Keratinocyte (primary cell): ENCODE data around the gene SLC12A5. TPM values are rescaled to one million over a fixed set of nuclear protein-coding genes. Genes with fewer than 3 reads are reported as not detected.
A peak's percentile ranks its signal among the peaks of the same experiment; 100 is the strongest.

Experiments
- DNase-seq: peaks from one replicate; pipeline ENCODE4 v3.0.0-alpha.2; 2011; ENCODE audit warnings: low read depth, missing footprints, low spot score
- FAIRE-seq: peaks from 2 replicates; lab custom pipeline; 2011; peaks lifted over from hg19 to GRCh38; lab: Jason Lieb, UNC
- H2AFZ ChIP-seq: 2 replicates; pipeline ENCODE4 v1.6.0; 2012; ENCODE audit warnings: low read length, control low read depth, inconsistent platforms; ENCODE audit not compliant: control insufficient read depth
- H3K27ac ChIP-seq: 2 replicates; pipeline ENCODE4 v1.5.1; 2011; ENCODE audit warnings: low read length; ENCODE audit not compliant: control insufficient read depth, insufficient read depth
- H3K27me3 ChIP-seq: 3 replicates; pipeline ENCODE4 v1.6.0; 2011; ENCODE audit warnings: low read length; ENCODE audit not compliant: control insufficient read depth, insufficient read depth; ENCODE audit errors: extremely low read depth
- H3K36me3 ChIP-seq, 2 experiments: 2 replicates in 1 of 2; 3 replicates in 1 of 2; pipeline ENCODE4 v1.5.1; 2011; ENCODE audit warnings: low read length in 2 of 2, mild to moderate bottlenecking in 1 of 2; ENCODE audit not compliant: control insufficient read depth in 2 of 2, insufficient read depth in 2 of 2; ENCODE audit errors: extremely low read depth in 1 of 2
- H3K4me1 ChIP-seq: 3 replicates; pipeline ENCODE4 v1.5.1; 2011; ENCODE audit warnings: low read length; ENCODE audit not compliant: control insufficient read depth, insufficient read depth; ENCODE audit errors: extremely low read depth
- H3K4me2 ChIP-seq: 3 replicates; pipeline ENCODE4 v1.6.0; 2011; ENCODE audit warnings: low read depth, low read length; ENCODE audit not compliant: control insufficient read depth, insufficient read depth; ENCODE audit errors: extremely low read depth
- H3K4me3 ChIP-seq, 3 experiments: fragments of 200-600 bp in 1 of 3; sonication (generic) in 1 of 3; 2 replicates in 2 of 3; 3 replicates in 1 of 3; pipeline ENCODE4 v1.5.1; 2011 to 2016; ENCODE audit warnings: low read length in 3 of 3, mild to moderate bottlenecking in 3 of 3, control low read depth in 2 of 3, inconsistent platforms in 1 of 3, low read depth in 1 of 3, mixed read lengths in 1 of 3, mixed run types in 1 of 3, moderate library complexity in 1 of 3; ENCODE audit not compliant: control insufficient read depth in 2 of 3, insufficient read depth in 2 of 3; ENCODE audit errors: extremely low read depth in 1 of 3
- H3K79me2 ChIP-seq: 2 replicates; pipeline ENCODE4 v1.6.0; 2012; ENCODE audit warnings: low read length; ENCODE audit not compliant: control insufficient read depth, insufficient read depth
- H3K9ac ChIP-seq: 3 replicates; pipeline ENCODE4 v1.6.0; 2011; ENCODE audit warnings: low read length; ENCODE audit not compliant: control insufficient read depth, insufficient read depth; ENCODE audit errors: extremely low read depth
- H3K9me1 ChIP-seq: 3 replicates; pipeline ENCODE4 v1.6.0; 2011; ENCODE audit warnings: low read length; ENCODE audit not compliant: control insufficient read depth, insufficient read depth; ENCODE audit errors: extremely low read depth
- H3K9me3 ChIP-seq: 2 replicates; pipeline ENCODE4 v1.5.1; 2012; ENCODE audit warnings: low read depth, low read length; ENCODE audit not compliant: control insufficient read depth
- H4K20me1 ChIP-seq: 3 replicates; pipeline ENCODE4 v1.6.0; 2011; ENCODE audit warnings: low read length; ENCODE audit not compliant: control insufficient read depth, insufficient read depth; ENCODE audit errors: extremely low read depth
- CTCF ChIP-seq, 3 experiments: IDR thresholded peaks in 1 of 3; conservative IDR thresholded peaks in 1 of 3; optimal IDR thresholded peaks in 1 of 3; 2 replicates in 2 of 3; 3 replicates in 1 of 3; pipeline versions ENCODE3 to v1.5.1; 2011; ENCODE audit warnings: low read length in 3 of 3, mild to moderate bottlenecking in 3 of 3, moderate library complexity in 2 of 3, control low read depth in 1 of 3, inconsistent platforms in 1 of 3; ENCODE audit not compliant: insufficient read depth in 2 of 3; ENCODE audit errors: extremely low read depth in 1 of 3
- EZH2 ChIP-seq: IDR thresholded peaks from one replicate; pipeline ENCODE4 v1.6.1; 2012; ENCODE audit warnings: inconsistent platforms, mild to moderate bottlenecking, low read length, moderate library complexity
- dilution Hi-C: fragments of 300-500 bp; cut with MboI; formaldehyde crosslinking; loops from one replicate; pipeline ENCODE4 v1.7.0; 2020; ENCODE audit warnings: low sequenced_read_pairs; ENCODE audit not compliant: extremely low pct_ligation_motif_present
- polyA plus RNA-seq, 5 experiments: library from polyadenylated mRNA; depleted of rRNA in 3 of 5; stranded (reverse) in 3 of 5; stranded (forward) in 1 of 5; unstranded in 1 of 5; fragments of >200 nt; gene quantifications; 1 replicate in 1 of 5; 2 replicates in 3 of 5; 3 replicates in 1 of 5; pipeline versions ENCODE4 v1.2.1 to v1.2.3, GENCODE V29; 2011 to 2012; ENCODE audit warnings: missing spikeins in 2 of 5, low read depth in 1 of 5, low replicate concordance in 1 of 5

SLC12A5 gene
- polyA plus RNA-seq, 1 donor (not counting 4 experiments of a cell fraction or from before 2014, with no cell fraction given) = not detected

GRCh38 chr20:46014517-46015396 is 14.3 kb upstream of the SLC12A5 start:
- no peaks in the 10 kb centered on the region for H4K20me1 ChIP-seq
- peaks cover 26% of the 10 kb centered on the region for H3K27me3 ChIP-seq
- dilution Hi-C loops = no loop called here
- TF ChIP-seq CTCF (optimal IDR thresholded peaks at IDR 0.05 in 1 of 3, IDR thresholded peaks at IDR 0.05 in 1 of 3, conservative IDR thresholded peaks at IDR 0.05 in 1 of 3; ENCODE audit: extremely low read depth in 1 of 3, insufficient read depth in 2 of 3, low read length in 3 of 3) = no peak
- no peak for TF ChIP-seq EZH2
- no peaks in the 10 kb centered on the region for H3K79me2 ChIP-seq
- no peak overlapping the region for H3K27ac ChIP-seq
- H2AFZ ChIP-seq = no peak overlapping the region
- H3K4me2 ChIP-seq = peak overlapping the region; percentile 22
- H3K9ac ChIP-seq = no peak overlapping the region
- DNase-seq (no peak), FAIRE-seq (no peak)
- H3K4me1 ChIP-seq = peaks cover 5% of the 10 kb centered on the region
- no peaks in the 10 kb centered on the region for H3K36me3 ChIP-seq
- H3K9me3 ChIP-seq = no peaks in the 10 kb centered on the region
- H3K4me3 ChIP-seq = no peak overlapping the region
- H3K9me1 ChIP-seq = no peaks in the 10 kb centered on the region

DNA sequence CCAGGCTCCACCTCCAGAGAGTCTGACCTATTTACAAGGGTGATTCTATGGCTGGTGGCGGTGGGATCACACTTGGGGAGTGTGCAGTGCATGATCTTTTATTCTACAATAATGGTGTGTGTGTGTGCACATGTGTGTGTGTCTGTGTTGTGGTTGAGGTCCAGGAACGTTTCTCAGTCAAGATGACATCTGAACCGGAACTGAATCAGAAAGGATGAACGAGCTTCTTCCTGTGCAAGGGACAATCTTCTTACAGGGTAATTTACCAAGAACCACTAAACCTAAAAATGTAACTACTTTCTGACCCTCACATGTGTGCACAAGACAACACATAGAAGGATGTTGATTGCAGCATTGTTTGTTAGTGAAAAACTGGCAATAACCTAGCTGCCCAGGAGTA is 11.7 kb upstream of the SLC12A5 start:
- Histone ChIP-seq H3K4me1 (peaks cover 2% of the 10 kb centered on the region), H4K20me1 (no peaks in the 10 kb centered on the region), H2AFZ (no peak overlapping the region), H3K9me3 (no peaks in the 10 kb centered on the region), H3K9ac (no peak overlapping the region), H3K27ac (no peak overlapping the region), H3K27me3 (peaks cover 6% of the 10 kb centered on the region), H3K4me3 (no peak overlapping the region), H3K36me3 (no peaks in the 10 kb centered on the region), H3K9me1 (no peaks in the 10 kb centered on the region), H3K4me2 (no peak overlapping the region), H3K79me2 (no peaks in the 10 kb centered on the region)
- DNase-seq = no peak
- dilution Hi-C loops = no loop called here
- no peak for FAIRE-seq
- TF ChIP-seq EZH2 = no peak
- TF ChIP-seq CTCF (optimal IDR thresholded peaks at IDR 0.05 in 1 of 3, IDR thresholded peaks at IDR 0.05 in 1 of 3, conservative IDR thresholded peaks at IDR 0.05 in 1 of 3; ENCODE audit: extremely low read depth in 1 of 3, insufficient read depth in 2 of 3, low read length in 3 of 3) = no peak
